GM12878 (cell line): ENCODE results near the gene LOXL3. TPM values are rescaled to one million over a fixed set of nuclear protein-coding genes. Genes with fewer than 3 reads are reported as not detected.

Experiments used
- ASH2L ChIP-seq: fragments of 300-600, 200-600 bp; sonication (generic); IDR thresholded peaks from 2 replicates; pipeline ENCODE4 v1.6.1; 2017; ENCODE audit warnings: low read depth, mild to moderate bottlenecking, borderline replicate concordance
- BCL11A ChIP-seq: IDR thresholded peaks from 2 replicates; pipeline ENCODE4 v1.6.1; 2011; ENCODE audit warnings: low read depth, low read length
- CREM ChIP-seq: IDR thresholded peaks from 2 replicates; pipeline ENCODE4 v1.6.1; 2014; ENCODE audit warnings: antibody characterized with exemption, low read depth
- CTCF ChIP-seq, 3 experiments: IDR thresholded peaks in 2 of 3; conservative IDR thresholded peaks in 1 of 3; 2 replicates each; pipeline ENCODE4 v1.5.1; 2011; ENCODE audit warnings: low read depth in 3 of 3, low read length in 3 of 3, mild to moderate bottlenecking in 3 of 3, control low read depth in 2 of 3, moderate library complexity in 2 of 3, inconsistent platforms in 1 of 3, mixed read lengths in 1 of 3; ENCODE audit not compliant: control insufficient read depth in 2 of 3, insufficient read depth in 1 of 3; ENCODE audit errors: extremely low read depth in 1 of 3
- E2F8 ChIP-seq: fragments of 450-650 bp; IDR thresholded peaks from 2 replicates; pipeline ENCODE4 v1.6.1; 2018; ENCODE audit warnings: mild to moderate bottlenecking, low read depth, moderate library complexity; ENCODE audit not compliant: partially characterized antibody
- EED ChIP-seq: sonication (generic); IDR thresholded peaks from 2 replicates; pipeline ENCODE4 v1.6.1; 2016; ENCODE audit warnings: antibody characterized with exemption, low read depth
- EGR1 ChIP-seq, 2 experiments: IDR thresholded peaks; 1 replicate in 1 of 2; 2 replicates in 1 of 2; pipeline ENCODE4 v1.6.1; 2011 to 2012; ENCODE audit warnings: low read depth in 2 of 2, low read length in 2 of 2, borderline replicate concordance in 1 of 2, mild to moderate bottlenecking in 1 of 2, moderate library complexity in 1 of 2
- ESRRA ChIP-seq: IDR thresholded peaks from 2 replicates; pipeline ENCODE4 v1.6.1; 2012; ENCODE audit warnings: mild to moderate bottlenecking, low read length, improper control_type of control experiment
- JUND ChIP-seq: IDR thresholded peaks from 2 replicates; pipeline ENCODE4 v1.6.1; 2012; ENCODE audit warnings: low read depth, mild to moderate bottlenecking, low read length, improper control_type of control experiment, moderate library complexity
- KDM1A ChIP-seq: fragments of 200-600 bp; sonication (generic); IDR thresholded peaks from 2 replicates; pipeline ENCODE4 v1.6.1; 2016; ENCODE audit warnings: borderline replicate concordance
- KLF5 ChIP-seq: fragments of 450-650 bp; IDR thresholded peaks from 2 replicates; pipeline ENCODE4 v1.6.1; 2014; ENCODE audit warnings: mild to moderate bottlenecking; ENCODE audit not compliant: partially characterized antibody
- NR2F1 ChIP-seq: fragments of 450-650 bp; conservative IDR thresholded peaks from 2 replicates; pipeline ENCODE4 v1.6.1; 2017; ENCODE audit warnings: mild to moderate bottlenecking
- PAX8 ChIP-seq: fragments of 450-650 bp; IDR thresholded peaks from 2 replicates; pipeline ENCODE4 v1.6.1; 2017; ENCODE audit warnings: mild to moderate bottlenecking, moderate library complexity
- PML ChIP-seq: IDR thresholded peaks from 2 replicates; pipeline ENCODE4 v1.6.1; 2012; ENCODE audit warnings: low read length, inconsistent platforms
- POLR2A ChIP-seq: IDR thresholded peaks from 2 replicates; pipeline ENCODE4 v1.6.1; 2011; ENCODE audit warnings: low read depth, mild to moderate bottlenecking, low read length
- SMAD1 ChIP-seq: fragments of 450-650 bp; IDR thresholded peaks from 2 replicates; pipeline ENCODE4 v1.6.1; 2018; ENCODE audit warnings: mild to moderate bottlenecking, low read depth; ENCODE audit not compliant: partially characterized antibody
- SPI1 ChIP-seq: IDR thresholded peaks from 2 replicates; pipeline ENCODE4 v1.6.1; 2011; ENCODE audit warnings: low read depth, mild to moderate bottlenecking, low read length, moderate library complexity, borderline replicate concordance; ENCODE audit not compliant: insufficient read depth
- TCF3 ChIP-seq: IDR thresholded peaks from 2 replicates; pipeline ENCODE4 v1.6.1; 2012; ENCODE audit warnings: low read depth, mild to moderate bottlenecking, low read length, borderline replicate concordance; ENCODE audit not compliant: insufficient read depth
- ZNF207 ChIP-seq: fragments of 450-650 bp; IDR thresholded peaks from 2 replicates; pipeline ENCODE4 v1.6.1; 2014; ENCODE audit warnings: antibody characterized with exemption, mild to moderate bottlenecking, borderline replicate concordance
- polyA plus RNA-seq, 11 experiments: library from polyadenylated mRNA; depleted of rRNA in 4 of 11; unstranded in 6 of 11; stranded (reverse) in 5 of 11; fragments of >200 nt; fragmentation: Nextera tagmentation in 4 of 11; fragmentation: Illumina TruSeq in 1 of 11; extraction: Ambion mirVana in 4 of 11; extraction: Trizol in 1 of 11; gene quantifications; 1 replicate in 1 of 11; 2 replicates in 10 of 11; pipeline versions ENCODE4 v1.2.1 to v1.2.3, GENCODE V29; 2011 to 2016; ENCODE audit warnings: inconsistent platforms in 2 of 11, missing spikeins in 2 of 11, low read depth in 1 of 11
- total RNA-seq, 4 experiments: library from RNA; depleted of rRNA in 3 of 4; stranded (reverse); fragments of >200 nt in 3 of 4; fragmentation: Illumina TruSeq in 1 of 4; extraction: Trizol in 1 of 4; gene quantifications; 2 replicates each; pipeline versions ENCODE4 v1.2.1 to v1.2.3, GENCODE V29; 2013 to 2021
- TF ChIP-seq, protein P1 (sequence below): IDR thresholded peaks from 2 replicates; pipeline ENCODE4 v1.6.1; 2011; ENCODE audit warnings: borderline replicate concordance, low read depth, mild to moderate bottlenecking, moderate library complexity, mixed read lengths, low read length; ENCODE audit not compliant: insufficient read depth; ENCODE audit errors: extremely low read length
- TF ChIP-seq, protein P2 (sequence below): fragments of 450-650 bp; IDR thresholded peaks from 2 replicates; pipeline ENCODE4 v1.6.1; 2017; ENCODE audit warnings: low read depth, mild to moderate bottlenecking, moderate library complexity

Gene LOXL3
- total and polyA plus RNA-seq, 10 of the 15 experiments (the other 5 are each of a cell fraction or from before 2014, with no cell fraction given): 6.2 to 40.9 (median 23.3) TPM

GRCh38 chr2:74553892-74554819, at the start of gene LOXL3, which contains the start of gene DOK1 (continued):
- TF ChIP-seq EED (peak; percentile 59), ESRRA (no peak; the same call in 1 of the 2 replicates), CTCF (IDR thresholded peaks at IDR 0.05 in 2 of 3, conservative IDR thresholded peaks at IDR 0.05 in 1 of 3; ENCODE audit: control insufficient read depth in 2 of 3, extremely low read depth in 1 of 3, insufficient read depth in 1 of 3, low read depth in 3 of 3, low read length in 3 of 3) (no peak; a peak in 1 of 6 replicates), E2F8 (peak; percentile 83), SPI1 (no peak), ASH2L (no peak), ZNF207 (0 out of 2 replicates have a peak, but pooled peaks have one; percentile 42), POLR2A (peak; percentile 62), JUND (peak; percentile 75; the same call in 1 of the 2 replicates), KLF5 (peak; percentile 44), BCL11A (no peak), PAX8 (no peak), SMAD1 (no peak), CREM (peak; percentile 99), EGR1 (IDR thresholded peaks at IDR 0.05; ENCODE audit: borderline replicate concordance in 1 of 2, low read depth in 2 of 2, low read length in 2 of 2) (peak in 1 of 2 experiments; percentile 12; a peak in 1 of 3 replicates), TCF3 (0 out of 2 replicates have a peak, but pooled peaks have one; percentile 10), PML (no peak), NR2F1 (peak; percentile 80), KDM1A (no peak)
- TF ChIP-seq, protein P1, sequence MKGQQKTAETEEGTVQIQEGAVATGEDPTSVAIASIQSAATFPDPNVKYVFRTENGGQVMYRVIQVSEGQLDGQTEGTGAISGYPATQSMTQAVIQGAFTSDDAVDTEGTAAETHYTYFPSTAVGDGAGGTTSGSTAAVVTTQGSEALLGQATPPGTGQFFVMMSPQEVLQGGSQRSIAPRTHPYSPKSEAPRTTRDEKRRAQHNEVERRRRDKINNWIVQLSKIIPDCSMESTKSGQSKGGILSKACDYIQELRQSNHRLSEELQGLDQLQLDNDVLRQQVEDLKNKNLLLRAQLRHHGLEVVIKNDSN: no peak
- TF ChIP-seq, protein P2, sequence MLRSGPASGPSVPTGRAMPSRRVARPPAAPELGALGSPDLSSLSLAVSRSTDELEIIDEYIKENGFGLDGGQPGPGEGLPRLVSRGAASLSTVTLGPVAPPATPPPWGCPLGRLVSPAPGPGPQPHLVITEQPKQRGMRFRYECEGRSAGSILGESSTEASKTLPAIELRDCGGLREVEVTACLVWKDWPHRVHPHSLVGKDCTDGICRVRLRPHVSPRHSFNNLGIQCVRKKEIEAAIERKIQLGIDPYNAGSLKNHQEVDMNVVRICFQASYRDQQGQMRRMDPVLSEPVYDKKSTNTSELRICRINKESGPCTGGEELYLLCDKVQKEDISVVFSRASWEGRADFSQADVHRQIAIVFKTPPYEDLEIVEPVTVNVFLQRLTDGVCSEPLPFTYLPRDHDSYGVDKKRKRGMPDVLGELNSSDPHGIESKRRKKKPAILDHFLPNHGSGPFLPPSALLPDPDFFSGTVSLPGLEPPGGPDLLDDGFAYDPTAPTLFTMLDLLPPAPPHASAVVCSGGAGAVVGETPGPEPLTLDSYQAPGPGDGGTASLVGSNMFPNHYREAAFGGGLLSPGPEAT: peak; percentile 20; the same call in 1 of the 2 replicates
